GM20000 (cell line): Measurements from ENCODE around the gene ALAS1.
"Not testable (repeated sequence)": the region's sequence is repeated elsewhere in the genome, so short reads cannot be mapped to it uniquely, and the experiment has no call there.

Experiments
- DNase-seq: peaks from one replicate; pipeline ENCODE4 v3.0.0; 2012; ENCODE audit warnings: low spot score
- TF ChIP-seq, protein P1 (sequence below): IDR thresholded peaks from 2 replicates; pipeline ENCODE4 v1.5.1; 2012; ENCODE audit warnings: mild to moderate bottlenecking, control low read depth; ENCODE audit errors: extremely low read depth, missing control alignments

ALAS1 gene

GRCh38 chr3:52172262-52172757, 25.6 kb upstream of the ALAS1 start:
- DNase-seq: no peak
- TF ChIP-seq, protein P1, sequence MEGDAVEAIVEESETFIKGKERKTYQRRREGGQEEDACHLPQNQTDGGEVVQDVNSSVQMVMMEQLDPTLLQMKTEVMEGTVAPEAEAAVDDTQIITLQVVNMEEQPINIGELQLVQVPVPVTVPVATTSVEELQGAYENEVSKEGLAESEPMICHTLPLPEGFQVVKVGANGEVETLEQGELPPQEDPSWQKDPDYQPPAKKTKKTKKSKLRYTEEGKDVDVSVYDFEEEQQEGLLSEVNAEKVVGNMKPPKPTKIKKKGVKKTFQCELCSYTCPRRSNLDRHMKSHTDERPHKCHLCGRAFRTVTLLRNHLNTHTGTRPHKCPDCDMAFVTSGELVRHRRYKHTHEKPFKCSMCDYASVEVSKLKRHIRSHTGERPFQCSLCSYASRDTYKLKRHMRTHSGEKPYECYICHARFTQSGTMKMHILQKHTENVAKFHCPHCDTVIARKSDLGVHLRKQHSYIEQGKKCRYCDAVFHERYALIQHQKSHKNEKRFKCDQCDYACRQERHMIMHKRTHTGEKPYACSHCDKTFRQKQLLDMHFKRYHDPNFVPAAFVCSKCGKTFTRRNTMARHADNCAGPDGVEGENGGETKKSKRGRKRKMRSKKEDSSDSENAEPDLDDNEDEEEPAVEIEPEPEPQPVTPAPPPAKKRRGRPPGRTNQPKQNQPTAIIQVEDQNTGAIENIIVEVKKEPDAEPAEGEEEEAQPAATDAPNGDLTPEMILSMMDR: no peak

DNA sequence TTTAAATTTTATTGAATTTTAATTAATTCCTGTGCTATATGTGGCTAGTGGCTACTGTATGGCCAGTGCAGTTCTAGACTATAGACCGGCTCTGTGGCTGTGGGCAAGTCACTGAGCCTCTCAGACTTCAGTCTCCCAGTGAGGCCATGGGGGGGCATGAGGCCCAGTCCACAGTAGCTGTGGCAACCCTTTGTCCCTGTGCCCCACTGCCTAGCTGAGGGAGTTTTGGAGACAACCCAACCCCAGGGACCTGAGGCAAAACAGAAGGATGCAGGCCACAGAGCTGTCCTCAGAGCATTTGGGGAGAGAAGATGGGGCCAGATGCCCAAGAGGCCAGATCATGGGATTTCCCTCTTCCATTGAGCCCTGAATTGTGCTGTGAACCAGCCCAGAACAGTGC, 24.9 kb upstream of the ALAS1 start:
- TF ChIP-seq, protein P1: no peak
- no peak for DNase-seq

DNA sequence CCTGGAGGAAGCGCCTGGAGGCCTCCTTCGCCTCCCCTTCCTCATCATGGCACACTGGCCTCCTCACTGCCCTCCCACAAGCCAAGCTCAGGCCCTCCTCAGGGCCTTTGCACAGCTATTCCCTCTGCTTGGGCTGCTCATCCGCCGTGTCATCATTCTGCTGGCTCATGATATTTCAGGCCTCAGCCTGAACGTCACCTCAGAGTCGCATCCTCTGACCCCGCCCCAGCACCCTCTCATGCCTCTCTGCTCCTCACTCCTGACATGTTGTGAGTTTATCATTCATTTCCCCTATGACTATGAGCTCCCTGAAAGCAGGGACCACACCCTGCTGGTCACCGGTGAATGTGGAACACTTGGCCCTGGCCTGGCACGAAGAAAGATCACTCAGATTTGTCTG, 23.1 kb upstream of the ALAS1 start:
- TF ChIP-seq, protein P1: no peak
- no peak for DNase-seq

- DNase-seq: no peak
- TF ChIP-seq, protein P1: no peak
Measured at GRCh38 chr3:52175416-52176179, 22.4 kb upstream of the ALAS1 start.

DNA sequence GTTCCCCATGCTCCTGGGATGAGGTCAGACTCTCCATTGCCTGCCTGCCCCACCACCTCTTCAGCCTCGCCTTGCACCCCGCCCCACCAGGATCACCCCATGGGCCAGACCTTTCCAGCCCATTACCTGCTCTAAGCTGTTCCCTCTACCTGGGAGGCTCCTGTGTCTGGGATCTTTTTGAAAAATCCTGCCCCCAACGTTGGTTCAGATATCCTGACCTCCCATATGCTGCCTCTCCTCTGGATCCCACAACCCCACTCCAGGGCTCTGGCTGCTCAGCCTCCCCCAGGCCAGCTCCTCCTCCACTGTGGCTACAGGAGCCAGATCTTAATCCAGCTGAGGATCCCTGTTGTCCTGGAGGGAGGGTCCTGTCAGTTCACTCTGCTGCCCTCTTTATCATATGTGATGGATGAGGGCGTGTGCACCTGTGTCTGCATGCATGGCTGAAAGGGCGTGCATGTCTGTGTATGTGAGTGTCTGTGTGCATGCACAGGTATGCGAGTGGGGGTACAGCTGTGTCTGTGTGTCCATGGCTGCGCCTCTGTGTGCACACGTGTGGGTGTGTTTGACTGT, 21.7 kb upstream of the ALAS1 start:
- DNase-seq: no peak
- TF ChIP-seq, protein P1: no peak

GRCh38 chr3:52176951-52177700, 20.8 kb upstream of the ALAS1 start:
- no peak for DNase-seq
- TF ChIP-seq, protein P1: no peak

DNA sequence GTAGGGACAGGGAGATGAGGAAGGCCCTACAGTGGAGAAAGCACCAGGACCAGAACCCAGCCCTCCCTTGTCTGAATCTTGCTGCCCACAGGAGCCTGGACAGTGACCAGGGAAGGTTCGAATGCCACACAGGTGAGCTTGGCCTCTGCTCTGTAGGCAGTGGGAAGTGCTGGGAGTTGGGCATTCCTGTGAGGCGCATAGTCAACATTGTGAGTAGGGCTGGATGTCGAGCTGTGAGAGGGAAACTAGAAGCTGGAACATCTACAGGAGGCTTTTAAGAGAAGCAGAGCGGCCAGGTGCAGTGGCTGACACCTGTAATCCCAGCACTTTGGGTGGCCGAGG, 20.3 kb upstream of the ALAS1 start:
- no peak for DNase-seq
- TF ChIP-seq, protein P1: no peak

DNA sequence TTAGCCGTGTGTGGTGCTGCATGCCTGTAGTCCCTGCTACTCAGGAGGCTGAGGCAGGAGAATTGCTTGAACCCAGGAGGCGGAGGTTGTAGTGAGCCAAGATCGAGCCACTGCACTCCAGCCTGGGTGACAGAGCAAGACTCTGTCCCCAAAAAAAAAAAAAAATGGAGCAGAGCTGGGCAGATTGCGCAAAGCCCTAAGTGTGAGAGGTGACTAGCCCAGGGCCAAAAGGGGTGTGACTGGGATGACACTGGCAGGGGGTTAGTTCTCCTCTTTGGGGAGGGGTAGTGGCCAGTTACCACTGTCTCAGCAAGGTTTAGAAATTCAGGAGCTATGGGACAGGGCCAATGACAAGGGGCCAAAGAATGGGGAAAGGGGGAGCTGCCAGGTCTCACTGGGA, 19.8 kb upstream of the ALAS1 start:
- DNase-seq: not testable (repeated sequence)
